WTC11 (cell line): Measurements from ENCODE around the gene EMX1. TPM values are rescaled to one million over a fixed set of nuclear protein-coding genes. Genes with fewer than 3 reads are reported as not detected.

ENCODE experiments used
- ATAC-seq: fragments of 200-7000 bp; cut with Tn5 transposase; 2 replicates; pipeline ENCODE4 v1.10.0; 2021; ENCODE audit warnings: mild to moderate bottlenecking, moderate library complexity
- CTCF ChIA-PET: fragments of 300-600 bp; sonication (Branson Sonifier 250); formaldehyde crosslinking; loops from one replicate; lab custom pipeline; 2021; ENCODE audit warnings: antibody characterized with exemption; lab: Charles Lee
- POLR2A ChIA-PET: fragments of 350-600 bp; sonication (Branson Sonifier 250); formaldehyde crosslinking; loops from one replicate; lab custom pipeline; 2021; ENCODE audit warnings: antibody characterized with exemption; lab: Charles Lee
- DNase-seq: peaks from one replicate; pipeline ENCODE4 v3.0.0; 2021; ENCODE audit warnings: low spot score
- H3K27ac Mint-ChIP-seq: 2 replicates; pipeline ENCODE4 v1.8.0; 2021; ENCODE audit warnings: mixed read lengths
- H3K27me3 Mint-ChIP-seq: 2 replicates; pipeline ENCODE4 v1.8.0; 2021; ENCODE audit warnings: low read depth, mild to moderate bottlenecking, moderate library complexity, mixed read lengths
- H3K36me3 Mint-ChIP-seq: 2 replicates; pipeline ENCODE4 v1.8.0; 2021; ENCODE audit warnings: mixed read lengths
- H3K4me1 Mint-ChIP-seq: 2 replicates; pipeline ENCODE4 v1.8.0; 2022; ENCODE audit warnings: mixed read lengths
- H3K4me3 Mint-ChIP-seq: 2 replicates; pipeline ENCODE4 v1.8.0; 2021; ENCODE audit warnings: mild to moderate bottlenecking, moderate library complexity, mixed read lengths
- H3K9me3 Mint-ChIP-seq: 2 replicates; pipeline ENCODE4 v1.8.0; 2021; ENCODE audit warnings: mixed read lengths
- CREB1 ChIP-seq: sonication (generic); formaldehyde crosslinking; IDR thresholded peaks from 2 replicates; pipeline ENCODE4 v1.8.0; 2023; ENCODE audit warnings: mild to moderate bottlenecking, missing genetic modification reagents
- ESRRA ChIP-seq: sonication (generic); formaldehyde crosslinking; IDR thresholded peaks from 2 replicates; pipeline ENCODE4 v1.8.1; 2022; ENCODE audit warnings: mild to moderate bottlenecking, missing genetic modification reagents, borderline replicate concordance
- GRHL2 ChIP-seq: fragments of 250-450 bp; sonication (Bioruptor Pico); IDR thresholded peaks from 2 replicates; pipeline ENCODE4 v1.8.0; 2022; ENCODE audit warnings: mild to moderate bottlenecking, moderate library complexity; ENCODE audit not compliant: insufficient replicate concordance, severe bottlenecking
- HMGA2 ChIP-seq: fragments of 250-450 bp; sonication (Bioruptor Pico); IDR thresholded peaks from 2 replicates; pipeline ENCODE4 v1.4.0; 2021; ENCODE audit warnings: mild to moderate bottlenecking, moderate library complexity
- MXD4 ChIP-seq: fragments of 250-450 bp; sonication (Bioruptor Pico); IDR thresholded peaks from 2 replicates; pipeline ENCODE4 v1.8.0; 2021; ENCODE audit warnings: mild to moderate bottlenecking, moderate library complexity, borderline replicate concordance
- SMAD4 ChIP-seq: sonication (generic); formaldehyde crosslinking; IDR thresholded peaks from 2 replicates; pipeline ENCODE4 v1.8.0; 2022; ENCODE audit warnings: mild to moderate bottlenecking, missing genetic modification reagents
- TEAD1 ChIP-seq: sonication (generic); formaldehyde crosslinking; IDR thresholded peaks from 2 replicates; pipeline ENCODE4 v1.8.0; 2022; ENCODE audit warnings: mild to moderate bottlenecking, missing genetic modification reagents
- TP53 ChIP-seq: sonication (generic); formaldehyde crosslinking; IDR thresholded peaks from 2 replicates; pipeline ENCODE4 v1.8.1; 2023; ENCODE audit warnings: mild to moderate bottlenecking, missing genetic modification reagents
- ZNF121 ChIP-seq: sonication (generic); formaldehyde crosslinking; IDR thresholded peaks from 2 replicates; pipeline ENCODE4 v1.8.0; 2023; ENCODE audit warnings: missing genetic modification reagents
- ZNF232 ChIP-seq: sonication (generic); formaldehyde crosslinking; IDR thresholded peaks from 2 replicates; pipeline ENCODE4 v1.8.0; 2022; ENCODE audit warnings: mild to moderate bottlenecking, missing genetic modification reagents
- ZNF263 ChIP-seq: sonication (generic); formaldehyde crosslinking; IDR thresholded peaks from 2 replicates; pipeline ENCODE4 v1.8.1; 2022; ENCODE audit warnings: low read depth, mild to moderate bottlenecking, moderate library complexity, missing genetic modification reagents
- ZNF416 ChIP-seq: fragments of 250-450 bp; sonication (Bioruptor Pico); IDR thresholded peaks from 2 replicates; pipeline ENCODE4 v1.9.0; 2021; ENCODE audit warnings: mild to moderate bottlenecking, inconsistent platforms
- total RNA-seq: library from RNA; stranded (reverse); gene quantifications from 3 replicates; pipeline ENCODE4 v1.2.3, GENCODE V29; 2021
- TF ChIP-seq, protein P1 (sequence below): sonication (generic); formaldehyde crosslinking; IDR thresholded peaks from 2 replicates; pipeline ENCODE4 v1.8.1; 2023; ENCODE audit warnings: mild to moderate bottlenecking, missing genetic modification reagents
- TF ChIP-seq, protein P2 (sequence below): sonication (generic); formaldehyde crosslinking; IDR thresholded peaks from 2 replicates; pipeline ENCODE4 v1.8.1; 2022; ENCODE audit warnings: missing genetic modification reagents, borderline replicate concordance
- TF ChIP-seq, protein P3 (sequence below): sonication (generic); formaldehyde crosslinking; IDR thresholded peaks from 2 replicates; pipeline ENCODE4 v1.8.0; 2022; ENCODE audit warnings: mild to moderate bottlenecking, missing genetic modification reagents
- TF ChIP-seq, protein P4 (sequence below): sonication (generic); formaldehyde crosslinking; IDR thresholded peaks from 2 replicates; pipeline ENCODE4 v1.8.0; 2022; ENCODE audit warnings: mild to moderate bottlenecking, missing genetic modification reagents
- TF ChIP-seq, protein P5 (sequence below): sonication (generic); formaldehyde crosslinking; conservative IDR thresholded peaks from 2 replicates; pipeline ENCODE4 v1.8.1; 2023; ENCODE audit warnings: mild to moderate bottlenecking, low read depth, missing genetic modification reagents, moderate library complexity
- TF ChIP-seq, protein P6 (sequence below): sonication (generic); formaldehyde crosslinking; IDR thresholded peaks from 2 replicates; pipeline ENCODE4 v1.8.1; 2023; ENCODE audit warnings: mild to moderate bottlenecking, missing genetic modification reagents

The EMX1 gene
- total RNA-seq, 1 experiment from 2014 or later, result 3.8 TPM

DNA sequence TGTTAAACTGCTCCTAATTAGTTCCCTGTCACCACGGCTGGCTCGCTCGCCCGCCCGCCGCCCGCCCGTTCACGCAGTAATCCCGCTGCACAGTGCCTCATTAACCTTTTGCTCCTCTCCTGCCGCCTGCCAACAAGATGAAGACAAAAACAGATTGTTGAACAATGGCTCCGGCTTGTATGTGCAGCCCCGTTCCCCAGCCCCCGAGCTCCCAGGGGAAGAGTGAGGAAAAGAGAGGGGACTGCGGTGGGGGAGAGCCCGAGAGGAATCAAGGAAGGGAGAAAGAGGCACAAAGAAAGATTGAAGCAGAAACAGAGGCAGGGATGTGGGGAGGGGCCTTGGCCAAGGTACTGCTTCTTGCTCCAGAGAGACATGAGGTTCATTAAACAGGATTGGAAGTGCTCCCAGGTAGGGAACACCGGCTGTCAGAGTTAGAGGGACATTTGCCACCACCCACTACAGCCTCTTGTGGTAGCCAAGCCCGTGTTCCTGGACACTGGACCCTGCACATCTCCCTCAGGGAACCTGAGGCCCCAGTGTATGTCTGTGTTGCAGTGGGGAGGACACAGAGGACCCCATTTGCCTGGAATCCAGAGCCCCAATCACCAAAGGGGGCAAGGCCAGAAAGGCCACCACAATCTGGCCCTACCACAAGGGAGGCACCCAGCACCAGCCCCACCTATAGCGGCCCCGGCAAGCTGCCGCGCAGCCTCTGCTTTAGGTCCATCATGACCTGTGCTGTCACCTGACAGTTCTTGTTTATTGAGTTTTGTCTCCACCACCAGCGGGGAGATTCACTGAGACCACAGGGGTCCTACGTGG lies 38.1 kb downstream of the EMX1 start (continued):
- TF ChIP-seq ZNF416 (CRISPR knock-in tag), result no peak
- TF ChIP-seq, protein P1, sequence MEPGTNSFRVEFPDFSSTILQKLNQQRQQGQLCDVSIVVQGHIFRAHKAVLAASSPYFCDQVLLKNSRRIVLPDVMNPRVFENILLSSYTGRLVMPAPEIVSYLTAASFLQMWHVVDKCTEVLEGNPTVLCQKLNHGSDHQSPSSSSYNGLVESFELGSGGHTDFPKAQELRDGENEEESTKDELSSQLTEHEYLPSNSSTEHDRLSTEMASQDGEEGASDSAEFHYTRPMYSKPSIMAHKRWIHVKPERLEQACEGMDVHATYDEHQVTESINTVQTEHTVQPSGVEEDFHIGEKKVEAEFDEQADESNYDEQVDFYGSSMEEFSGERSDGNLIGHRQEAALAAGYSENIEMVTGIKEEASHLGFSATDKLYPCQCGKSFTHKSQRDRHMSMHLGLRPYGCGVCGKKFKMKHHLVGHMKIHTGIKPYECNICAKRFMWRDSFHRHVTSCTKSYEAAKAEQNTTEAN, result no peak
- TF ChIP-seq ZNF232 (CRISPR knock-in tag), result no peak
- no peak for TF ChIP-seq TEAD1 (CRISPR knock-in tag)
- TF ChIP-seq, protein P2, sequence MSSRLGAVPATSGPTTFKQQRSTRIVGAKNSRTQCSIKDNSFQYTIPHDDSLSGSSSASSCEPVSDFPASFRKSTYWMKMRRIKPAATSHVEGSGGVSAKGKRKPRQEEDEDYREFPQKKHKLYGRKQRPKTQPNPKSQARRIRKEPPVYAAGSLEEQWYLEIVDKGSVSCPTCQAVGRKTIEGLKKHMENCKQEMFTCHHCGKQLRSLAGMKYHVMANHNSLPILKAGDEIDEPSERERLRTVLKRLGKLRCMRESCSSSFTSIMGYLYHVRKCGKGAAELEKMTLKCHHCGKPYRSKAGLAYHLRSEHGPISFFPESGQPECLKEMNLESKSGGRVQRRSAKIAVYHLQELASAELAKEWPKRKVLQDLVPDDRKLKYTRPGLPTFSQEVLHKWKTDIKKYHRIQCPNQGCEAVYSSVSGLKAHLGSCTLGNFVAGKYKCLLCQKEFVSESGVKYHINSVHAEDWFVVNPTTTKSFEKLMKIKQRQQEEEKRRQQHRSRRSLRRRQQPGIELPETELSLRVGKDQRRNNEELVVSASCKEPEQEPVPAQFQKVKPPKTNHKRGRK, result no peak
- no peak for TF ChIP-seq GRHL2 (CRISPR knock-in tag)
- TF ChIP-seq CREB1 (CRISPR knock-in tag), result no peak
- no peak for TF ChIP-seq ZNF121 (CRISPR knock-in tag)
- TF ChIP-seq, protein P3, sequence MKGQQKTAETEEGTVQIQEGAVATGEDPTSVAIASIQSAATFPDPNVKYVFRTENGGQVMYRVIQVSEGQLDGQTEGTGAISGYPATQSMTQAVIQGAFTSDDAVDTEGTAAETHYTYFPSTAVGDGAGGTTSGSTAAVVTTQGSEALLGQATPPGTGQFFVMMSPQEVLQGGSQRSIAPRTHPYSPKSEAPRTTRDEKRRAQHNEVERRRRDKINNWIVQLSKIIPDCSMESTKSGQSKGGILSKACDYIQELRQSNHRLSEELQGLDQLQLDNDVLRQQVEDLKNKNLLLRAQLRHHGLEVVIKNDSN, result no peak
- no peak for TF ChIP-seq MXD4 (CRISPR knock-in tag)

DNA sequence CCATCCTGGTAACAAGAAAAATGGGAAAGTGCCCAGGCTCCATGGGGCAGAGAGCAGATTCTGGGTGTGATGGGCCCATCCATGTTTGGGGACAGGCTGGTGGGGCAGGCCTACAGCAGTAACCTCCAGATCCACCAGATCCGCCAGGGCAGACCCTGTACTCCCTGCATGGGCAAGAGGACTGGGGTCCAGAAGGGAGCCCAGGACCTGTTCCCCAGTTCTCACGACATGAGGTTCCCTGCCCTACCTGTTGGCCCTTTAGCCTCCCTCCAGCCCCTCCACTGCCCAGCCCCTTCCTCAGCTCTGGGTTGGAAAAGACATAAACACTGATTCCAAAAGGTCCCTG lies 38.7 kb downstream of the EMX1 start:
- H3K27ac Mint-ChIP-seq, result no peak overlapping the region
- no peaks in the 10 kb centered on the region; the same call in 1 of the 2 replicates for H3K27me3 Mint-ChIP-seq
- CTCF ChIA-PET, result interaction anchor here (1.1 to 1.8 kb wide), 3 partner anchors 18 to 68 kb away, joined by 3 to 6 read pairs (median 4); no protein-coding TSS in a partner anchor
- DNase-seq (no peak), ATAC-seq (no peak)
- H3K4me1 Mint-ChIP-seq, result peaks cover 46% of the 10 kb centered on the region
- TF ChIP-seq, protein P2, result no peak
- TF ChIP-seq, protein P4, sequence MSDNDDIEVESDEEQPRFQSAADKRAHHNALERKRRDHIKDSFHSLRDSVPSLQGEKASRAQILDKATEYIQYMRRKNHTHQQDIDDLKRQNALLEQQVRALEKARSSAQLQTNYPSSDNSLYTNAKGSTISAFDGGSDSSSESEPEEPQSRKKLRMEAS (CRISPR knock-in tag), result no peak
- TF ChIP-seq TP53 (CRISPR knock-in tag) (no peak), ZNF232 (CRISPR knock-in tag) (no peak), ESRRA (CRISPR knock-in tag) (no peak), MXD4 (CRISPR knock-in tag) (no peak), SMAD4 (CRISPR knock-in tag) (no peak), ZNF263 (CRISPR knock-in tag) (no peak), HMGA2 (CRISPR knock-in tag) (no peak)
- TF ChIP-seq, protein P1, result no peak
- TF ChIP-seq, protein P5, sequence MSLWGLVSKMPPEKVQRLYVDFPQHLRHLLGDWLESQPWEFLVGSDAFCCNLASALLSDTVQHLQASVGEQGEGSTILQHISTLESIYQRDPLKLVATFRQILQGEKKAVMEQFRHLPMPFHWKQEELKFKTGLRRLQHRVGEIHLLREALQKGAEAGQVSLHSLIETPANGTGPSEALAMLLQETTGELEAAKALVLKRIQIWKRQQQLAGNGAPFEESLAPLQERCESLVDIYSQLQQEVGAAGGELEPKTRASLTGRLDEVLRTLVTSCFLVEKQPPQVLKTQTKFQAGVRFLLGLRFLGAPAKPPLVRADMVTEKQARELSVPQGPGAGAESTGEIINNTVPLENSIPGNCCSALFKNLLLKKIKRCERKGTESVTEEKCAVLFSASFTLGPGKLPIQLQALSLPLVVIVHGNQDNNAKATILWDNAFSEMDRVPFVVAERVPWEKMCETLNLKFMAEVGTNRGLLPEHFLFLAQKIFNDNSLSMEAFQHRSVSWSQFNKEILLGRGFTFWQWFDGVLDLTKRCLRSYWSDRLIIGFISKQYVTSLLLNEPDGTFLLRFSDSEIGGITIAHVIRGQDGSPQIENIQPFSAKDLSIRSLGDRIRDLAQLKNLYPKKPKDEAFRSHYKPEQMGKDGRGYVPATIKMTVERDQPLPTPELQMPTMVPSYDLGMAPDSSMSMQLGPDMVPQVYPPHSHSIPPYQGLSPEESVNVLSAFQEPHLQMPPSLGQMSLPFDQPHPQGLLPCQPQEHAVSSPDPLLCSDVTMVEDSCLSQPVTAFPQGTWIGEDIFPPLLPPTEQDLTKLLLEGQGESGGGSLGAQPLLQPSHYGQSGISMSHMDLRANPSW, result no peak
- TF ChIP-seq, protein P6, sequence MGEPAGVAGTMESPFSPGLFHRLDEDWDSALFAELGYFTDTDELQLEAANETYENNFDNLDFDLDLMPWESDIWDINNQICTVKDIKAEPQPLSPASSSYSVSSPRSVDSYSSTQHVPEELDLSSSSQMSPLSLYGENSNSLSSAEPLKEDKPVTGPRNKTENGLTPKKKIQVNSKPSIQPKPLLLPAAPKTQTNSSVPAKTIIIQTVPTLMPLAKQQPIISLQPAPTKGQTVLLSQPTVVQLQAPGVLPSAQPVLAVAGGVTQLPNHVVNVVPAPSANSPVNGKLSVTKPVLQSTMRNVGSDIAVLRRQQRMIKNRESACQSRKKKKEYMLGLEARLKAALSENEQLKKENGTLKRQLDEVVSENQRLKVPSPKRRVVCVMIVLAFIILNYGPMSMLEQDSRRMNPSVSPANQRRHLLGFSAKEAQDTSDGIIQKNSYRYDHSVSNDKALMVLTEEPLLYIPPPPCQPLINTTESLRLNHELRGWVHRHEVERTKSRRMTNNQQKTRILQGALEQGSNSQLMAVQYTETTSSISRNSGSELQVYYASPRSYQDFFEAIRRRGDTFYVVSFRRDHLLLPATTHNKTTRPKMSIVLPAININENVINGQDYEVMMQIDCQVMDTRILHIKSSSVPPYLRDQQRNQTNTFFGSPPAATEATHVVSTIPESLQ, result no peak
- peaks cover 8% of the 10 kb centered on the region for H3K36me3 Mint-ChIP-seq
- no peak overlapping the region for H3K4me3 Mint-ChIP-seq
- POLR2A ChIA-PET, result no interaction called here
- H3K9me3 Mint-ChIP-seq, result no peaks in the 10 kb centered on the region
